GM20000 (cell line): ENCODE data around the gene PCNX2.
"Not testable (repeated sequence)": the region's sequence is repeated elsewhere in the genome, so short reads cannot be mapped to it uniquely, and the experiment has no call there.

Experiments used
- DNase-seq: peaks from one replicate; pipeline ENCODE4 v3.0.0; 2012; ENCODE audit warnings: low spot score
- TF ChIP-seq, protein P1 (sequence below): IDR thresholded peaks from 2 replicates; pipeline ENCODE4 v1.5.1; 2012; ENCODE audit warnings: mild to moderate bottlenecking, control low read depth; ENCODE audit errors: extremely low read depth, missing control alignments

Gene PCNX2

DNA sequence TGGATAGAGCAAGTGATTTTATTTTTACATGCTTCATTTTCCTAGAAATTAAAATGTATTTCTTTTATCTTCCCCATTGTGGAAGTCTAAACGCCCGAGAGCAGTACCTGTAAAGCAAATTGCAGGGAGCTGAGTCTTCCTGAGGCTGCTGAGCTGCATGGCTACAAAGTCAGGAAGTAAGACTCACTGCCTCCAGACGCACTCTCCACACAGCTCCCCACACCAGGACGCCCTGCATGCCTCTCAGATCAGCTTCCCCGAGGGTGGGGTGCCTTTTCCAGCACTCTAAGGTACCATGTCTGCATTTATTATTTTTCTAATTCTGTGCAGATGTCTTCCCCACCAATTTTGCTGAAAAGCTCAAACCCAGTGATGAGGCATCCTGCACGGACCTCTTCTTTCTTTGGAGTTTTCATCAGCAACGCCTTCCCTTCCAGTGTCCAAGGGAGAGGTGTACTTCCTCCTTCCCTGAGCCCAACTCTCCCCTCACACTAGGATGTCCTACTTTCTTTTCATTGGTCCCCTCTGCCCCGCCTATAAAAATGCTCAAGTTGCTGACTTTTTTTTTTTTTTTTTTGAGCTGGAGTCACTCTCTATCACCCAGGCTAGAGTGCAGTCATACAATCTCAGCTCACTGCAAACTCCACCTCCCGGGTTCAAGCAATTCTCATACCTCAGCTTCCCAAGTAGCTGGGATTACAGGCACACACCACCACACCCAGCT lies 114.7 kb downstream of the PCNX2 start:
- TF ChIP-seq, protein P1, sequence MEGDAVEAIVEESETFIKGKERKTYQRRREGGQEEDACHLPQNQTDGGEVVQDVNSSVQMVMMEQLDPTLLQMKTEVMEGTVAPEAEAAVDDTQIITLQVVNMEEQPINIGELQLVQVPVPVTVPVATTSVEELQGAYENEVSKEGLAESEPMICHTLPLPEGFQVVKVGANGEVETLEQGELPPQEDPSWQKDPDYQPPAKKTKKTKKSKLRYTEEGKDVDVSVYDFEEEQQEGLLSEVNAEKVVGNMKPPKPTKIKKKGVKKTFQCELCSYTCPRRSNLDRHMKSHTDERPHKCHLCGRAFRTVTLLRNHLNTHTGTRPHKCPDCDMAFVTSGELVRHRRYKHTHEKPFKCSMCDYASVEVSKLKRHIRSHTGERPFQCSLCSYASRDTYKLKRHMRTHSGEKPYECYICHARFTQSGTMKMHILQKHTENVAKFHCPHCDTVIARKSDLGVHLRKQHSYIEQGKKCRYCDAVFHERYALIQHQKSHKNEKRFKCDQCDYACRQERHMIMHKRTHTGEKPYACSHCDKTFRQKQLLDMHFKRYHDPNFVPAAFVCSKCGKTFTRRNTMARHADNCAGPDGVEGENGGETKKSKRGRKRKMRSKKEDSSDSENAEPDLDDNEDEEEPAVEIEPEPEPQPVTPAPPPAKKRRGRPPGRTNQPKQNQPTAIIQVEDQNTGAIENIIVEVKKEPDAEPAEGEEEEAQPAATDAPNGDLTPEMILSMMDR: no peak
- DNase-seq: no peak

DNA sequence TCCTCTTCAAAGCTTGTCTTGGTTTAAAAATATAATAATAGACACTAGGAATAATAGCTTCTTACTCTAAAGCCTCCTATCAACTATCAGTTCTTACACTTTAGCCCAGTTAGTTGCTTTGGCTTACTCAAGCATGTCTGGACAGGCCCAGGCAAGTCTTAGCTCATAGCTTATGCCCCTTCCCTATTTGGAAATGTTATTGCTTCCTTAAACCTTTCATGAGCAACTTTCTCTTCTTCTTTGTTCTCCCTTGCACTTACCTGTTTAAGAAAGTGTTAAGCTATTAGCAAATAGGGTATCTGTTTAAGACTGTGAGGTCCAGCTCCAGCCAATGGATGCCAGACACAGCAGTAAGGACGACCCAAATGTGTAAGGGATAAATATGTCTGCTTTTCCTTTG lies 115.9 kb downstream of the PCNX2 start:
- DNase-seq: not testable (repeated sequence)

DNA sequence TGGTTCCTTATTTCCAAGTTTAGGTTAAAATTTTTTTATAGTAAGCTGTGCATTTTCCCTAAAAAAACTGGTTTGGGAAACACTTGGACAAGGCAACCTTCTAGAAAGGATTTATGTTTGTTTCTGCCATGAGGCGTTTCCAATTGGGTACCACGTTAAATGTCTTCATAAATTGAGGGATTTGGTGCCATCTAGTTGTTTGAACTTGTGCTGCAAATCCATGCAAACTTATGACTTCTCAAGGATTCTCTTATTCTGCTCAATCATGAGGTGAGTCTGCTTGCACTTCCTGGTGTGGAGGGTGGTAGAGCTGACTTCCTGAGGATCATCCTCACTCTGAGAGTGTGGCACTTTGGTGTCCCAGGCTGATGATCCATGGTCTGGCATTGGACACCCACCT lies 123.3 kb downstream of the PCNX2 start:
- TF ChIP-seq, protein P1: no peak
- DNase-seq: no peak

DNA sequence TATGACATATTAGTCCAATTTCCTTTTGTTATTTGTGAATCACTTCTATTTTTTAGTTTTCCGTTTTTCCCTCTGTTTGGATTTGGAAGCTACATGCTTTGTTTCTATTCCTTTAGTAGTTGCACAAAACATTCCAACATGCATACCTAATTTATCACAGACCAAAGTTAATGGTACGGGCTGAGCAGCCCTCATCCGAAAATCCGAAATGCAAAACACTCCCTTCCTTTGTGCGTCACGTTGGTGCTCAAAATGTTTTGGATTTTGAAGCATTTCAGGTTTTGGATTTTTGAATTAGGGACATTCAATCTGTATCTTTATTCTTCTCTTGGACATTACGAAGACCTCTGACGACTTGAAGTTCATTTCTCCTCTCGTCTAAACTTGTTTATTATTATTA lies 124.8 kb downstream of the PCNX2 start:
- no peak for DNase-seq
- TF ChIP-seq, protein P1: no peak

DNA sequence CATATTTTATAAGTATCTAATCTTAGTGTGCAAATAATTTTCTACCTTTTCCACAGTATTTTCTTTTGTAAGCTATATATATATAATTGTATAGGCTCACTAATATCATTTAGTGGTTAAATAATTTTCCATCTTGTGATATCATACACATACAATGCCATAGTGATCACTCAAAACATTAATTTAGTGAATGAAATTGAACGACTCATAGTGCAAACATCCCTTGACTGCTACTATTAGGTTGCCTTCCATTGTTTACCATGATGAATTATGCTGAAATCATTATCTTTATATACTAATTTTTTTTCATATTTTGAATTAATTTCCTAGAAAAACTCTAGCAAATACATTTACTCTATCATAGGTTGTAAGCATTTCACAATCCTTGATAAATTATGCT lies 127.1 kb downstream of the PCNX2 start:
- no peak for DNase-seq
- TF ChIP-seq, protein P1: no peak

DNA sequence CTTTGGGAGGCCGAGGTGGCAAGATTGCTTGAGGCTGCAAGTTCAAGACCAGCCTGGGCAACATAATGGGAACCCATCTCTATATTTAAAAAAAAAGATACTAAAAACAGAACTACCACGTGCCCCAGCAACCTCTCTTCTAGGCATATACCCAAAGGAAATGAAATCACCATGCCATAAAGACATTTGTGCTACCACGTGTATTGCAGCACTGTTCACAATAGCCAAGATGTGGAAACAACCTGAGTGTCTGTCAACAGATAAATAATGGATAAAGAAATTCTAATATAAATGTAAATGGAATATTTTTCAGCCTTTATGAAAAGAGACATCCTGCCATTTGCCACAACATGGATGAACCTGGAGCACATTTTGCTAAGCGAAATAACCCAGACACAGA lies 128.6 kb downstream of the PCNX2 start:
- no peak for DNase-seq

DNA sequence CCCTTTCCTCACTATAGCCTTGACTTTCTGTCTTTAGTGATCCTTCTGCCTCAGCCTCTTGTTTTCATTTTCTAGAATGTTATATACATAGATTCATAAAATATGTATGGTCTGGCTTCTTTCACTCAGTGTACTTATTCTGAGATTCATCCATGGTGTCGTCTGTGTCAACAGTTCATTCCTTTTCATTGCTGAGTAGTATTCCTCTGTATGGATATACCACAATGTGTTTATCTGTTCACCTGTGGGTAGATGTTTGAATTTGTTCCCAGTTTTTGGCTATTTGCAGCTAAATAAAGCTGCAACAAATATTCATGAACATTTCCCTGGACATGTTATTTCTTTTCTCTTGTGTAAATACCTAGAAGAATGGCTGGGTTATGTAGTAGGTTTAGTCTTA lies 131.8 kb downstream of the PCNX2 start:
- TF ChIP-seq, protein P1: no peak
- DNase-seq: no peak

More for the DNA sequence above, 128.6 kb downstream of the PCNX2 start:
- TF ChIP-seq, protein P1: no peak

DNA sequence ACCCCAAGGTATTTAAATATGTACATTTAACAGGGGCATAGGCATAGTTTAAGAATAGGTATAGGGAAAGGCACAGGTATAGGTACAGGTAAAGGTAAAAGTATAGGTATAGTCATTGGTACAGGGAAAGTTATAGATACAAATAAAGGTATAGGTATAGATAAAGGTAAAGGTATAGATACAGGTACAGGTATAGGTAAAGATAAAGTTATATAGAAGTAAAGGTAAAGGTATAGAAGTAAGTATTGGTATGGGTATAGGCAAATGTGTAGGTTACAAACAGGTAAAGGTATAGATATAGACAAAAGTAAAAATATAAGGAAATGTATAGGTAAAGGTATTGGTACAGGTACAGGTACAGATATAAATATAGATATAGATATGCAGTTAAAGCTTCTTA lies 137.2 kb downstream of the PCNX2 start:
- TF ChIP-seq, protein P1: no peak
- no peak for DNase-seq
